Keratinocyte (primary cell): ENCODE measurements around the gene TXN. TPM values are rescaled to one million over a fixed set of nuclear protein-coding genes. Genes with fewer than 3 reads are reported as not detected.
A peak's percentile ranks its signal among the peaks of the same experiment; 100 is the strongest.

ENCODE experiments used
- DNase-seq: peaks from one replicate; pipeline ENCODE4 v3.0.0-alpha.2; 2011; ENCODE audit warnings: low read depth, missing footprints, low spot score
- FAIRE-seq: peaks from 2 replicates; lab custom pipeline; 2011; peaks lifted over from hg19 to GRCh38; lab: Jason Lieb, UNC
- H2AFZ ChIP-seq: 2 replicates; pipeline ENCODE4 v1.6.0; 2012; ENCODE audit warnings: low read length, control low read depth, inconsistent platforms; ENCODE audit not compliant: control insufficient read depth
- H3K27ac ChIP-seq: 2 replicates; pipeline ENCODE4 v1.5.1; 2011; ENCODE audit warnings: low read length; ENCODE audit not compliant: control insufficient read depth, insufficient read depth
- H3K27me3 ChIP-seq: 3 replicates; pipeline ENCODE4 v1.6.0; 2011; ENCODE audit warnings: low read length; ENCODE audit not compliant: control insufficient read depth, insufficient read depth; ENCODE audit errors: extremely low read depth
- H3K36me3 ChIP-seq, 2 experiments: 2 replicates in 1 of 2; 3 replicates in 1 of 2; pipeline ENCODE4 v1.5.1; 2011; ENCODE audit warnings: low read length in 2 of 2, mild to moderate bottlenecking in 1 of 2; ENCODE audit not compliant: control insufficient read depth in 2 of 2, insufficient read depth in 2 of 2; ENCODE audit errors: extremely low read depth in 1 of 2
- H3K4me1 ChIP-seq: 3 replicates; pipeline ENCODE4 v1.5.1; 2011; ENCODE audit warnings: low read length; ENCODE audit not compliant: control insufficient read depth, insufficient read depth; ENCODE audit errors: extremely low read depth
- H3K4me2 ChIP-seq: 3 replicates; pipeline ENCODE4 v1.6.0; 2011; ENCODE audit warnings: low read depth, low read length; ENCODE audit not compliant: control insufficient read depth, insufficient read depth; ENCODE audit errors: extremely low read depth
- H3K4me3 ChIP-seq, 3 experiments: fragments of 200-600 bp in 1 of 3; sonication (generic) in 1 of 3; 2 replicates in 2 of 3; 3 replicates in 1 of 3; pipeline ENCODE4 v1.5.1; 2011 to 2016; ENCODE audit warnings: low read length in 3 of 3, mild to moderate bottlenecking in 3 of 3, control low read depth in 2 of 3, inconsistent platforms in 1 of 3, low read depth in 1 of 3, mixed read lengths in 1 of 3, mixed run types in 1 of 3, moderate library complexity in 1 of 3; ENCODE audit not compliant: control insufficient read depth in 2 of 3, insufficient read depth in 2 of 3; ENCODE audit errors: extremely low read depth in 1 of 3
- H3K79me2 ChIP-seq: 2 replicates; pipeline ENCODE4 v1.6.0; 2012; ENCODE audit warnings: low read length; ENCODE audit not compliant: control insufficient read depth, insufficient read depth
- H3K9ac ChIP-seq: 3 replicates; pipeline ENCODE4 v1.6.0; 2011; ENCODE audit warnings: low read length; ENCODE audit not compliant: control insufficient read depth, insufficient read depth; ENCODE audit errors: extremely low read depth
- H3K9me1 ChIP-seq: 3 replicates; pipeline ENCODE4 v1.6.0; 2011; ENCODE audit warnings: low read length; ENCODE audit not compliant: control insufficient read depth, insufficient read depth; ENCODE audit errors: extremely low read depth
- H3K9me3 ChIP-seq: 2 replicates; pipeline ENCODE4 v1.5.1; 2012; ENCODE audit warnings: low read depth, low read length; ENCODE audit not compliant: control insufficient read depth
- H4K20me1 ChIP-seq: 3 replicates; pipeline ENCODE4 v1.6.0; 2011; ENCODE audit warnings: low read length; ENCODE audit not compliant: control insufficient read depth, insufficient read depth; ENCODE audit errors: extremely low read depth
- CTCF ChIP-seq, 3 experiments: IDR thresholded peaks in 1 of 3; conservative IDR thresholded peaks in 1 of 3; optimal IDR thresholded peaks in 1 of 3; 2 replicates in 2 of 3; 3 replicates in 1 of 3; pipeline versions ENCODE3 to v1.5.1; 2011; ENCODE audit warnings: low read length in 3 of 3, mild to moderate bottlenecking in 3 of 3, moderate library complexity in 2 of 3, control low read depth in 1 of 3, inconsistent platforms in 1 of 3; ENCODE audit not compliant: insufficient read depth in 2 of 3; ENCODE audit errors: extremely low read depth in 1 of 3
- EZH2 ChIP-seq: IDR thresholded peaks from one replicate; pipeline ENCODE4 v1.6.1; 2012; ENCODE audit warnings: inconsistent platforms, mild to moderate bottlenecking, low read length, moderate library complexity
- dilution Hi-C: fragments of 300-500 bp; cut with MboI; formaldehyde crosslinking; loops from one replicate; pipeline ENCODE4 v1.7.0; 2020; ENCODE audit warnings: low sequenced_read_pairs; ENCODE audit not compliant: extremely low pct_ligation_motif_present
- polyA plus RNA-seq, 5 experiments: library from polyadenylated mRNA; depleted of rRNA in 3 of 5; stranded (reverse) in 3 of 5; stranded (forward) in 1 of 5; unstranded in 1 of 5; fragments of >200 nt; gene quantifications; 1 replicate in 1 of 5; 2 replicates in 3 of 5; 3 replicates in 1 of 5; pipeline versions ENCODE4 v1.2.1 to v1.2.3, GENCODE V29; 2011 to 2012; ENCODE audit warnings: missing spikeins in 2 of 5, low read depth in 1 of 5, low replicate concordance in 1 of 5

TXN gene
- polyA plus RNA-seq, 1 donor (not counting 4 experiments of a cell fraction or from before 2014, with no cell fraction given): 1,127 TPM

GRCh38 chr9:110255463-110256379, 586 bp downstream of the TXN start:
- peaks cover 2 to 9% of the 10 kb centered on the region in 2 experiments for H3K36me3 ChIP-seq
- peak overlapping the region; percentile 95 for H3K27ac ChIP-seq
- peak overlapping the region; percentile 87 to 94 (median 93) for H3K4me3 ChIP-seq
- H3K27me3 ChIP-seq: no peaks in the 10 kb centered on the region
- H3K9me1 ChIP-seq: no peaks in the 10 kb centered on the region
- TF ChIP-seq CTCF (optimal IDR thresholded peaks at IDR 0.05 in 1 of 3, IDR thresholded peaks at IDR 0.05 in 1 of 3, conservative IDR thresholded peaks at IDR 0.05 in 1 of 3; ENCODE audit: extremely low read depth in 1 of 3, insufficient read depth in 2 of 3, low read length in 3 of 3) (no peak), EZH2 (no peak)
- peaks cover 56% of the 10 kb centered on the region for H3K79me2 ChIP-seq
- H3K4me1 ChIP-seq: peaks cover 52% of the 10 kb centered on the region
- dilution Hi-C loops: no loop called here
- peak overlapping the region; percentile 92 for H3K9ac ChIP-seq
- peak overlapping the region; percentile 99 for H3K4me2 ChIP-seq
- no peaks in the 10 kb centered on the region for H3K9me3 ChIP-seq
- H2AFZ ChIP-seq: peak overlapping the region; percentile 59
- DNase-seq: no peak
- no peak for FAIRE-seq
- peaks cover 17% of the 10 kb centered on the region for H4K20me1 ChIP-seq

GRCh38 chr9:110255034-110255462, 1.3 kb downstream of the TXN start:
- dilution Hi-C loops: no loop called here
- H4K20me1 ChIP-seq: peaks cover 21% of the 10 kb centered on the region
- peaks cover 63% of the 10 kb centered on the region for H3K79me2 ChIP-seq
- FAIRE-seq (no peak), DNase-seq (no peak)
- H3K27me3 ChIP-seq: no peaks in the 10 kb centered on the region
- H3K9me1 ChIP-seq: no peaks in the 10 kb centered on the region
- H3K27ac ChIP-seq: peak overlapping the region; percentile 95
- TF ChIP-seq CTCF (optimal IDR thresholded peaks at IDR 0.05 in 1 of 3, IDR thresholded peaks at IDR 0.05 in 1 of 3, conservative IDR thresholded peaks at IDR 0.05 in 1 of 3; ENCODE audit: extremely low read depth in 1 of 3, insufficient read depth in 2 of 3, low read length in 3 of 3) (no peak), EZH2 (no peak)
- peaks cover 8 to 16% of the 10 kb centered on the region in 2 experiments for H3K36me3 ChIP-seq
- no peaks in the 10 kb centered on the region for H3K9me3 ChIP-seq
- no peak overlapping the region for H2AFZ ChIP-seq
- peak overlapping the region; percentile 87 to 94 (median 93) for H3K4me3 ChIP-seq
- peaks cover 52% of the 10 kb centered on the region for H3K4me1 ChIP-seq
- peak overlapping the region; percentile 92 for H3K9ac ChIP-seq
- peak overlapping the region; percentile 99 for H3K4me2 ChIP-seq
